ENCODE measurements around the gene GPX2. TPM values are rescaled to one million over a fixed set of nuclear protein-coding genes. Genes with fewer than 3 reads are reported as not detected.

GPX2 gene
- polyA plus RNA-seq, 3 donors, result not detected

DNA sequence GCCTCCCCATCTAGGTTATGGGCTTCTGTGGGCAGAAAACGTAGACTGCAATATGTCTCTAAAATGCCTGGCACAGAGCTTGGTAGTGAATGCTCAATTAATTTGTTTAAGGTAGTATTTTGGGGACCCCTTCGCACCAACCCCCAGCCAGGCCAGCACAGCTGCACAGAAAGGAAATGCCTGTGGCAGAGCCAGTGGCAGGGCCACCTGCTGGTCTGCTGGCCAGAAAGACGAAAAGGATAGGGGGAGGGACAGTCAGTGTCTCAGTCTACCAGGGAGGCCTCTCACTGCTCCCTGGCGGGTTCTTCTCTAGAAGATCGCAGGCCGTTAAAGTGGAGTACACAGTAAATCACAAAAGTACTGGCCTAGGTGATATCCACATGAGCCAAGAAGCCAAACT, 26.1 kb upstream of the GPX2 start:
- peaks cover 0 to 7% (median 5%) of the 10 kb centered on the region in 7 donors for H3K9me3 Mint-ChIP-seq
- no peak overlapping the region for H3K9ac ChIP-seq (ENCODE audit: insufficient read depth, low read length, poor library complexity, severe bottlenecking)
- H3K36me3 Mint-ChIP-seq, result peaks cover 0 to 2% of the 10 kb centered on the region in 2 donors
- no peak overlapping the region for H3K27ac ChIP-seq (ENCODE audit: low read depth in 1 of 2, low read length in 2 of 2)
- peaks cover 0 to 8% of the 10 kb centered on the region in 2 donors for H3K9me3 ChIP-seq (replicated peaks in 1 of 2; ENCODE audit: control insufficient read depth in 1 of 2, insufficient read depth in 1 of 2, low read length in 2 of 2)
- no peak overlapping the region for H3K4me3 Mint-ChIP-seq
- peaks cover 26 to 37% of the 10 kb centered on the region in 2 donors for H3K27me3 ChIP-seq (ENCODE audit: control insufficient read depth in 2 of 2, insufficient read depth in 2 of 2, low read length in 2 of 2)
- intact Hi-C loops (cut with micrococcal nuclease), result no loop called here
- H3K4me2 ChIP-seq (replicated peaks; ENCODE audit: extremely low read depth, low read length, poor library complexity, severe bottlenecking), result no peak overlapping the region
- no peaks in the 10 kb centered on the region for H4K20me1 ChIP-seq (ENCODE audit: insufficient read depth, low read length)
- peaks cover 9 to 11% of the 10 kb centered on the region in 2 donors for H3K4me1 ChIP-seq (ENCODE audit: control insufficient read depth in 1 of 2, insufficient read depth in 2 of 2, low read length in 2 of 2)
- DNase-seq, result no peak
- peaks cover 29 to 38% (median 34%) of the 10 kb centered on the region in 3 donors for H3K27me3 Mint-ChIP-seq (ENCODE audit: low read depth in 3 of 3)
- no peaks in the 10 kb centered on the region for H3K36me3 ChIP-seq (replicated peaks in 1 of 2; ENCODE audit: control insufficient read depth in 1 of 2, insufficient read depth in 2 of 2, low read length in 2 of 2)
- 71% methylated on average over 5 of the region's 6 CpGs for WGBS (ENCODE audit: insufficient coverage)
- no peak overlapping the region for H3K27ac Mint-ChIP-seq
- H3K4me3 ChIP-seq (replicated peaks in 1 of 3; ENCODE audit: low read depth in 2 of 3, low read length in 3 of 3), result no peak overlapping the region
- no peaks in the 10 kb centered on the region for H3K79me2 ChIP-seq (ENCODE audit: insufficient read depth, low read length)
- no peak overlapping the region for H2AFZ ChIP-seq (ENCODE audit: insufficient read depth, low read depth, low read length, poor library complexity, severe bottlenecking)
- H3K4me1 Mint-ChIP-seq, result peaks cover 12% of the 10 kb centered on the region
- TF ChIP-seq, protein P1, sequence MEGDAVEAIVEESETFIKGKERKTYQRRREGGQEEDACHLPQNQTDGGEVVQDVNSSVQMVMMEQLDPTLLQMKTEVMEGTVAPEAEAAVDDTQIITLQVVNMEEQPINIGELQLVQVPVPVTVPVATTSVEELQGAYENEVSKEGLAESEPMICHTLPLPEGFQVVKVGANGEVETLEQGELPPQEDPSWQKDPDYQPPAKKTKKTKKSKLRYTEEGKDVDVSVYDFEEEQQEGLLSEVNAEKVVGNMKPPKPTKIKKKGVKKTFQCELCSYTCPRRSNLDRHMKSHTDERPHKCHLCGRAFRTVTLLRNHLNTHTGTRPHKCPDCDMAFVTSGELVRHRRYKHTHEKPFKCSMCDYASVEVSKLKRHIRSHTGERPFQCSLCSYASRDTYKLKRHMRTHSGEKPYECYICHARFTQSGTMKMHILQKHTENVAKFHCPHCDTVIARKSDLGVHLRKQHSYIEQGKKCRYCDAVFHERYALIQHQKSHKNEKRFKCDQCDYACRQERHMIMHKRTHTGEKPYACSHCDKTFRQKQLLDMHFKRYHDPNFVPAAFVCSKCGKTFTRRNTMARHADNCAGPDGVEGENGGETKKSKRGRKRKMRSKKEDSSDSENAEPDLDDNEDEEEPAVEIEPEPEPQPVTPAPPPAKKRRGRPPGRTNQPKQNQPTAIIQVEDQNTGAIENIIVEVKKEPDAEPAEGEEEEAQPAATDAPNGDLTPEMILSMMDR (IDR thresholded peaks at IDR 0.05), result no peak

DNA sequence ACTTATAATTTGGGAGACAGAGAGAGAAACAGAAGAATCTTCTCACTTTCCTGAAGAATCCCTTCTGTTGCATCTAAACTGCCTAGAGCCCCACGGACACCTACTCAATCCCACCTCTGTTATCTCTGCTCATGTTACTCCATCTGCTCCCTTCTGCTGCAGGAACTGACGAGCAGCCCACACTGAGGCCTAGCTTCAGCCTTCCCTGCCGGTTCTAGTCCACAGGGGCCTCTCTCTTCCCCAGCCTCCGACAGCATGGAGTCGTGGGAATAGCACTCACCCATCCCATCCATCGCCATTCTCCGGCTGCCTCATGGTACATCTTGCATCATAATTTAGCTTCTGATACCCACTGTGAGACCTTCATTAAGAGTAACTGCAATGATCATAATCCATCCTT, 25.6 kb upstream of the GPX2 start:
- TF ChIP-seq, protein P1 (IDR thresholded peaks at IDR 0.05), result no peak
- 95% methylated on average over 7 of the region's 7 CpGs for WGBS (ENCODE audit: insufficient coverage)
- H3K27ac Mint-ChIP-seq, result no peak overlapping the region

More for the DNA sequence above, 25.6 kb upstream of the GPX2 start:
- H3K4me1 Mint-ChIP-seq, result peaks cover 12% of the 10 kb centered on the region
- no peaks in the 10 kb centered on the region for H3K79me2 ChIP-seq (ENCODE audit: insufficient read depth, low read length)
- no peaks in the 10 kb centered on the region for H4K20me1 ChIP-seq (ENCODE audit: insufficient read depth, low read length)
- H3K9me3 ChIP-seq (replicated peaks in 1 of 2; ENCODE audit: control insufficient read depth in 1 of 2, insufficient read depth in 1 of 2, low read length in 2 of 2), result peaks cover 0 to 8% of the 10 kb centered on the region in 2 donors
- peaks cover 0 to 7% (median 5%) of the 10 kb centered on the region in 7 donors for H3K9me3 Mint-ChIP-seq
- H3K27me3 ChIP-seq (ENCODE audit: control insufficient read depth in 2 of 2, insufficient read depth in 2 of 2, low read length in 2 of 2), result peaks cover 26 to 32% of the 10 kb centered on the region in 2 donors
- peaks cover 0 to 2% of the 10 kb centered on the region in 2 donors for H3K36me3 Mint-ChIP-seq
- H3K9ac ChIP-seq (ENCODE audit: insufficient read depth, low read length, poor library complexity, severe bottlenecking), result no peak overlapping the region
- H3K4me1 ChIP-seq (ENCODE audit: control insufficient read depth in 1 of 2, insufficient read depth in 2 of 2, low read length in 2 of 2), result peaks cover 9 to 11% of the 10 kb centered on the region in 2 donors
- no peak overlapping the region for H3K4me3 Mint-ChIP-seq
- H3K27ac ChIP-seq (ENCODE audit: low read depth in 1 of 2, low read length in 2 of 2), result no peak overlapping the region
- H2AFZ ChIP-seq (ENCODE audit: insufficient read depth, low read depth, low read length, poor library complexity, severe bottlenecking), result no peak overlapping the region
- H3K36me3 ChIP-seq (replicated peaks in 1 of 2; ENCODE audit: control insufficient read depth in 1 of 2, insufficient read depth in 2 of 2, low read length in 2 of 2), result no peaks in the 10 kb centered on the region
- H3K27me3 Mint-ChIP-seq (ENCODE audit: low read depth in 3 of 3), result peaks cover 27 to 33% (median 32%) of the 10 kb centered on the region in 3 donors
- no peak overlapping the region for H3K4me3 ChIP-seq (replicated peaks in 1 of 3; ENCODE audit: low read depth in 2 of 3, low read length in 3 of 3)
- DNase-seq, result no peak
- H3K4me2 ChIP-seq (replicated peaks; ENCODE audit: extremely low read depth, low read length, poor library complexity, severe bottlenecking), result no peak overlapping the region
- intact Hi-C loops (cut with micrococcal nuclease), result no loop called here
